Glutamatergic neuron (in vitro differentiated cells): ENCODE measurements around the gene USP20. TPM values are rescaled to one million over a fixed set of nuclear protein-coding genes. Genes with fewer than 3 reads are reported as not detected.

Experiments
- DNase-seq: peaks from one replicate; pipeline ENCODE4 v3.0.0; 2022
- H3K27ac Mint-ChIP-seq: one replicate; pipeline ENCODE4 v1.8.0; 2020; ENCODE audit warnings: mild to moderate bottlenecking, mixed read lengths, inconsistent platforms; ENCODE audit not compliant: unreplicated experiment
- H3K27me3 Mint-ChIP-seq: one replicate; pipeline ENCODE4 v1.8.0; 2020; ENCODE audit warnings: mild to moderate bottlenecking, moderate library complexity, mixed read lengths, inconsistent platforms; ENCODE audit not compliant: unreplicated experiment
- H3K36me3 Mint-ChIP-seq: one replicate; pipeline ENCODE4 v1.8.0; 2020; ENCODE audit warnings: mild to moderate bottlenecking, mixed read lengths, inconsistent platforms; ENCODE audit not compliant: unreplicated experiment
- H3K4me1 Mint-ChIP-seq: one replicate; pipeline ENCODE4 v1.8.0; 2020; ENCODE audit warnings: mild to moderate bottlenecking, low read depth, mixed read lengths, inconsistent platforms; ENCODE audit not compliant: unreplicated experiment
- H3K4me3 Mint-ChIP-seq: one replicate; pipeline ENCODE4 v1.8.0; 2020; ENCODE audit warnings: mild to moderate bottlenecking, mixed read lengths, inconsistent platforms; ENCODE audit not compliant: unreplicated experiment
- H3K9me3 Mint-ChIP-seq: one replicate; pipeline ENCODE4 v1.8.0; 2020; ENCODE audit warnings: mild to moderate bottlenecking, moderate library complexity, mixed read lengths, inconsistent platforms; ENCODE audit not compliant: unreplicated experiment
- total RNA-seq: library from RNA; stranded (reverse); fragmentation: NEBNext Ultra II Directional; extraction: Animal tissue kit (Norgen Biotek cat#: 25700); gene quantifications from one replicate; pipeline ENCODE4 v1.2.1, GENCODE V29; 2021; ENCODE audit not compliant: unreplicated experiment
- TF ChIP-seq, protein P1 (sequence below): fragments of 200-600 bp; sonication (generic); IDR thresholded peaks from one replicate; pipeline ENCODE4 v1.5.0; 2021; ENCODE audit not compliant: partially characterized antibody, unreplicated experiment

Gene USP20
- total RNA-seq, 1 donor from 2014 or later: 93.5 TPM

DNA sequence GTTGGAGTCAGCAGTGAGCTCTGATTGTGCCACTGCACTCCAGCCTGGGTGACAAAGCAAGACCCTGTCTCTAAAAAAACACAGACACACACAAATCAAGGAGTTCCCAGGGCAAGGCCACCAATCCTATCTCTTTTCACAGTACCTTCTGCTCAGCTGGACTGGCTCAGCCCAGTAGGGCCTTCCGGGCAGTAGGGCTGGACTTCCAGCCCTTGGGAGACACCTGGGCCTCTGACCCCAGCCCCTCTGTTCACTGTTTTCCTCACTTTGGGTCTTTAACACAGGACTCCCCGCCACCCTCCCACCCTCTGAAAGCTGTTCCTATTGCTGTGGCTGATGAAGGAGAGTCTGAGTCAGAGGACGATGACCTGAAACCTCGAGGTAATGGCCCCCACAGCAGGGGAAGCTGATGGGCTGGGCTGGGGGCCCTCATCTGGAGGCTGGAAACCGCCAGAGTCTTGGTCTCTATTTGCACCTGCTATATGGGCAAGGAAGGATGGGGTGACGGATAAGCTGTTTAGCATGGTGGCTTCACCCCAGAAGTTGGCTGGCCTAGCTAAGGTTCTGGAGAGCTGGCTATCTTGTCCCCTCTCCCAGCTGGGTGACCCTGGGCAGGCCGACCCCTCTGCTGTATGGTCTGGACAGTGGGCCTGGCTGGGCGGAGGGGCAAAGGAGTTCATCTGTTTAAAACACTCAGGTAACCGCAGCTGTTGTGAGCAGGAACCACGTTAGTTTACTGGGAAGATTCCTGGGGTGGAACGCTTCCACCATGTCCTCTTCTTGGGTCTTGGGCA is 25.6 kb downstream of the USP20 start:
- H3K36me3 Mint-ChIP-seq: peaks cover 5% of the 10 kb centered on the region
- peaks cover 2% of the 10 kb centered on the region for H3K27me3 Mint-ChIP-seq
- H3K4me3 Mint-ChIP-seq: no peak overlapping the region
- H3K27ac Mint-ChIP-seq: no peak overlapping the region
- H3K9me3 Mint-ChIP-seq: peaks cover 3% of the 10 kb centered on the region
- peaks cover 14% of the 10 kb centered on the region for H3K4me1 Mint-ChIP-seq
- no peak for DNase-seq
- TF ChIP-seq, protein P1, sequence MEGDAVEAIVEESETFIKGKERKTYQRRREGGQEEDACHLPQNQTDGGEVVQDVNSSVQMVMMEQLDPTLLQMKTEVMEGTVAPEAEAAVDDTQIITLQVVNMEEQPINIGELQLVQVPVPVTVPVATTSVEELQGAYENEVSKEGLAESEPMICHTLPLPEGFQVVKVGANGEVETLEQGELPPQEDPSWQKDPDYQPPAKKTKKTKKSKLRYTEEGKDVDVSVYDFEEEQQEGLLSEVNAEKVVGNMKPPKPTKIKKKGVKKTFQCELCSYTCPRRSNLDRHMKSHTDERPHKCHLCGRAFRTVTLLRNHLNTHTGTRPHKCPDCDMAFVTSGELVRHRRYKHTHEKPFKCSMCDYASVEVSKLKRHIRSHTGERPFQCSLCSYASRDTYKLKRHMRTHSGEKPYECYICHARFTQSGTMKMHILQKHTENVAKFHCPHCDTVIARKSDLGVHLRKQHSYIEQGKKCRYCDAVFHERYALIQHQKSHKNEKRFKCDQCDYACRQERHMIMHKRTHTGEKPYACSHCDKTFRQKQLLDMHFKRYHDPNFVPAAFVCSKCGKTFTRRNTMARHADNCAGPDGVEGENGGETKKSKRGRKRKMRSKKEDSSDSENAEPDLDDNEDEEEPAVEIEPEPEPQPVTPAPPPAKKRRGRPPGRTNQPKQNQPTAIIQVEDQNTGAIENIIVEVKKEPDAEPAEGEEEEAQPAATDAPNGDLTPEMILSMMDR: no peak

DNA sequence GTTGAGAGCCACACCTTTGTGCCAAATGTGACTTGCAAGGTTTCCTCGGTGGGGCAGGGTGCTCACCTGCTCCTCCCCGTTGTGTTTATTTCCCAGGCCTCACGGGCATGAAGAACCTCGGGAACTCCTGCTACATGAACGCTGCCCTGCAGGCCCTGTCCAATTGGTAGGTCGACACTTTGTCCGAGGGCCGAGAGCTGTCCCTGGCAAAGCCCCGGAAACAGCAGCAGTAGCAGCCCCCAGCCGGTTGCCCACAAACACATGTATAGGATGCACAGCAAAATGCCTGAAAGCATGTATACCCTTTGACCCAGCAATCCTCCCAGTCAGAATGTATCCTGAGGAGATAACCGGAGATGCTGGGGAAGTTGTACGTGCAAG is 26.2 kb downstream of the USP20 start:
- Mint-ChIP-seq H3K9me3 (peaks cover 3% of the 10 kb centered on the region), H3K27me3 (peaks cover 2% of the 10 kb centered on the region), H3K4me3 (no peak overlapping the region), H3K4me1 (peaks cover 14% of the 10 kb centered on the region), H3K27ac (no peak overlapping the region), H3K36me3 (peaks cover 5% of the 10 kb centered on the region)
- no peak for DNase-seq
- TF ChIP-seq, protein P1: no peak

DNA sequence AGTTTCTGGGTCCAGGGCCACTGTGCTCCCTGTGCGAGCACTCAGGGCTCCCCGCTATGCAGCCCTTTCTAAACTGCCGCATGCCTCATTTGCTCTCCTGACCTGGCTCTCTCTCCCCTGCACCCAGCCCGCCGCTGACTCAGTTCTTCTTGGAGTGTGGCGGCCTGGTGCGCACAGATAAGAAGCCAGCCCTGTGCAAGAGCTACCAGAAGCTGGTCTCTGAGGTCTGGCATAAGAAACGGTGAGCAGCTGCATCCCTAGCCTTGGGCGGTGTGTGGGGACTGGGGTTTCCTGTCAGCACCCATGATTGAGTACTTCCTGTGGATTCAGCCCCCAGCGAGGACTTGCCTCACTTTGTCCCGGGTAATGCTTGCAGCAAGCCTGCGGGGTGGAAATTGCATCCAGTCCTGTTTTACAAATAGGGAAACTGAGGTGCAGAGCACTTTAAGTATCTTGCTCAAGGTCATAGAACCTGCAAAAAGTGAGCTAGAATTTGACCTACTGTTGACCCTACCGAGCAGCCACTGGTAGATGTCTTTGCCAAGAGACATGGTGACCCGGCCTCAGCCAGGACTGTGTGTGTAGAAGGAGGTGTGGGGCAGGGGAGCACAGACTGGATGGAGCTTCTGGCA is 27.9 kb downstream of the USP20 start:
- TF ChIP-seq, protein P1: no peak
- Mint-ChIP-seq H3K4me3 (no peak overlapping the region), H3K27me3 (peaks cover 2% of the 10 kb centered on the region), H3K4me1 (peaks cover 10% of the 10 kb centered on the region), H3K9me3 (peaks cover 3% of the 10 kb centered on the region), H3K36me3 (peaks cover 5% of the 10 kb centered on the region), H3K27ac (no peak overlapping the region)
- no peak for DNase-seq

DNA sequence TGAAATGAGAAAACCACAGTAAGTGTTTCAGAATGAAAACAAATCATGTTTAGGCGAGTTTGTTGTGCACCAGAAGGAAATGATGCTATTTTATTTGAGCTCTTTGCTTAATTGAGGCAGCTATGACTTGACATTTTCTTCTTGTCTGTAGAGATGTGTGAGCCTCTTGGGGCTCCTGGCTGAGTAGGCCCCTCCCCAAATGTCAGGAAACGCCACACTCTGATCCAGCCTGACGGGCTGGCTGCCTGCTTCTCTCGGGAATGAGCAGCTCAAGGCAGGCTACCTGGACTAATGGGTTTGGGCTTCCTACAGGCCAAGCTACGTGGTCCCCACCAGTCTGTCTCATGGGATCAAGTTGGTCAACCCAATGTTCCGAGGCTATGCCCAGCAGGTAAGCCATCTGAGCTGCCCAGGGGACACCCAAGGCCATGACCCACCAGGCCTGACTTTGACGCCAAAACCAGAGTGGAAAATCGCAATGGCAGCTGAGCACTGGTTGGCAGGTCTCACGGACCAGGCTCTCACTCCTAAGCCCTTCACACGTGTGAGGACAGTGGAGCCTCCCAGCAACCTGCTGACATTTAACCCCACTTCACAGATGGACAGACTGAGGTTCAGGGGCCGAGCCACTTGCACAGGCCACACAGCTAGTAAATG is 29.9 kb downstream of the USP20 start:
- peaks cover 2% of the 10 kb centered on the region for H3K27me3 Mint-ChIP-seq
- H3K4me3 Mint-ChIP-seq: no peak overlapping the region
- peaks cover 8% of the 10 kb centered on the region for H3K4me1 Mint-ChIP-seq
- DNase-seq: no peak
- no peak overlapping the region for H3K27ac Mint-ChIP-seq
- TF ChIP-seq, protein P1: no peak
- H3K9me3 Mint-ChIP-seq: peaks cover 5% of the 10 kb centered on the region
- H3K36me3 Mint-ChIP-seq: peaks cover 5% of the 10 kb centered on the region
